Vagina (tissue), 2 donors: Measurements from ENCODE around the gene HERC5.

Experiments
- CTCF ChIP-seq, 3 experiments: fragments of 450-650 bp in 2 of 3; fragments of 200-600 bp in 1 of 3; sonication (generic) in 1 of 3; IDR thresholded peaks; one replicate each; pipeline ENCODE4 v1.5.1; 2017 to 2019; ENCODE audit warnings: antibody characterized with exemption in 3 of 3, mild to moderate bottlenecking in 2 of 3, moderate library complexity in 2 of 3
- POLR2A ChIP-seq, 2 donors: fragments of 450-650 bp; IDR thresholded peaks; one replicate each; pipeline ENCODE4 v1.6.1; 2017; ENCODE audit warnings: antibody characterized with exemption in 2 of 2, mild to moderate bottlenecking in 2 of 2, moderate library complexity in 2 of 2
- POLR2AphosphoS5 ChIP-seq, 2 donors: sonication (generic); formaldehyde crosslinking; IDR thresholded peaks; one replicate each; pipeline ENCODE4 v1.9.0; 2017; ENCODE audit warnings: antibody characterized with exemption in 2 of 2, mild to moderate bottlenecking in 2 of 2, low read depth in 1 of 2; ENCODE audit not compliant: insufficient read depth in 1 of 2

- TF ChIP-seq CTCF (IDR thresholded peaks at IDR 0.05): no peak
- TF ChIP-seq POLR2AphosphoS5 (IDR thresholded peaks at IDR 0.05; ENCODE audit: insufficient read depth in 1 of 2, low read depth in 1 of 2): no peak
- no peak for TF ChIP-seq POLR2A (IDR thresholded peaks at IDR 0.05)
Measured at GRCh38 chr4:88415982-88416381, 40.9 kb upstream of the HERC5 start.
